ENCODE measurements around the gene ZNF654.

The ZNF654 gene

DNA sequence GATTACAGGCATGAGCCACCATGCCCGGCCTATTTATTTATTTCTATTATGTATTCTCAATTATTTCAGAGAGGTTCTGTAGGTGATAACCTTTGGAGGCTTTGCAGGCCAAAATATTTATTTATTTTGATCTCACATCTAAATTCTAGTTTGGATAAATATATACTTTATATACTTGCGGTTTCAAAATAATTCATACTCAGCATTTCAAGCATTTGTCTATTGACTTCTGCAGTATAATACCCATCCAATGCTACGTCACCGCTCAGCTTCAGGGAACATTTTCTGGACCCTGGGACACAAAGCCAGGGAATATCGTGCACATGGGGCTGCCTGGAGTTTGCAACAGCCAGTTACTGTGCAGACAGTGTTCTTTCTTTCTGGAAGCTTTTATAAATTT lies 22.8 kb upstream of the ZNF654 start:
- Histone ChIP-seq H2AFZ (ENCODE audit: low read length) (no peak overlapping the region), H3K27ac (ENCODE audit: low read length) (no peak overlapping the region), H3K4me1 (ENCODE audit: low read length) (peaks cover 5% of the 10 kb centered on the region; the same call in 1 of the 2 replicates), H3K36me3 (replicated peaks; ENCODE audit: insufficient read depth, low read length) (no peaks in the 10 kb centered on the region), H3K9me2 (replicated peaks; ENCODE audit: insufficient read depth, low read length) (no peaks in the 10 kb centered on the region), H3K4me3 (ENCODE audit: low read length) (no peak overlapping the region), H3K9me3 (replicated peaks; ENCODE audit: insufficient read depth, low read length) (no peaks in the 10 kb centered on the region), H3K79me2 (ENCODE audit: low read length) (no peaks in the 10 kb centered on the region), H3K27me3 (replicated peaks; ENCODE audit: insufficient read depth, low read length) (no peaks in the 10 kb centered on the region), H3K9ac (ENCODE audit: low read length) (no peak overlapping the region), H4K20me1 (ENCODE audit: insufficient read depth, low read length) (no peaks in the 10 kb centered on the region), H3K4me2 (ENCODE audit: low read depth, low read length) (no peak overlapping the region), H3F3A (ENCODE audit: insufficient read depth, low read length) (peaks cover 5% of the 10 kb centered on the region; the same call in 1 of the 2 replicates)
- TF ChIP-seq, protein P1, sequence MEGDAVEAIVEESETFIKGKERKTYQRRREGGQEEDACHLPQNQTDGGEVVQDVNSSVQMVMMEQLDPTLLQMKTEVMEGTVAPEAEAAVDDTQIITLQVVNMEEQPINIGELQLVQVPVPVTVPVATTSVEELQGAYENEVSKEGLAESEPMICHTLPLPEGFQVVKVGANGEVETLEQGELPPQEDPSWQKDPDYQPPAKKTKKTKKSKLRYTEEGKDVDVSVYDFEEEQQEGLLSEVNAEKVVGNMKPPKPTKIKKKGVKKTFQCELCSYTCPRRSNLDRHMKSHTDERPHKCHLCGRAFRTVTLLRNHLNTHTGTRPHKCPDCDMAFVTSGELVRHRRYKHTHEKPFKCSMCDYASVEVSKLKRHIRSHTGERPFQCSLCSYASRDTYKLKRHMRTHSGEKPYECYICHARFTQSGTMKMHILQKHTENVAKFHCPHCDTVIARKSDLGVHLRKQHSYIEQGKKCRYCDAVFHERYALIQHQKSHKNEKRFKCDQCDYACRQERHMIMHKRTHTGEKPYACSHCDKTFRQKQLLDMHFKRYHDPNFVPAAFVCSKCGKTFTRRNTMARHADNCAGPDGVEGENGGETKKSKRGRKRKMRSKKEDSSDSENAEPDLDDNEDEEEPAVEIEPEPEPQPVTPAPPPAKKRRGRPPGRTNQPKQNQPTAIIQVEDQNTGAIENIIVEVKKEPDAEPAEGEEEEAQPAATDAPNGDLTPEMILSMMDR (IDR thresholded peaks at IDR 0.05; ENCODE audit: low read length), result no peak
- TF ChIP-seq EZH2 (optimal IDR thresholded peaks at IDR 0.05; ENCODE audit: low read depth, low read length) (no peak), EZH2phosphoT487 (IDR thresholded peaks at IDR 0.05; ENCODE audit: low read length) (no peak)
- no peak for DNase-seq

DNA sequence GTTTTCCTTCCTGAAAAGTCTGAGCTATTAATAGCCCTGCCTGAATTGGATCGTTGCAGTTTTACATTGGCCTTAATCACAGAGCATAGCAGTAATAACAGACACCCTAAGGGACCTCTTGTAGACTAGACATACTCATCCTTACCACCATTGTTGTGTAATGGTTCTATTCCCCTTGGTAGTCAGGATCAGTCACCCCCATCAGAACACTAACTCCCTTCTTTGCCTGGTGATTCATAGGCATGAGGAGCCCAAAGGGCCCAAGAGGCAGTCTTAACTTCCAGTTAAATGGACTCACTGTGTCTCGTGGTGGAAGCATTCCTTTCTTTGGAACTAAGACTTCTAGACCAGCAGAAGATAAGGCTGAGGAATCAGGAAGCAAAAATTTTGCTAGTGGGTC lies 20.5 kb upstream of the ZNF654 start:
- Histone ChIP-seq H3K4me1 (ENCODE audit: low read length) (no peaks in the 10 kb centered on the region), H3K4me2 (ENCODE audit: low read depth, low read length) (no peak overlapping the region), H3F3A (ENCODE audit: insufficient read depth, low read length) (no peaks in the 10 kb centered on the region), H3K9me2 (replicated peaks; ENCODE audit: insufficient read depth, low read length) (no peaks in the 10 kb centered on the region), H3K27ac (ENCODE audit: low read length) (no peak overlapping the region), H3K9me3 (replicated peaks; ENCODE audit: insufficient read depth, low read length) (no peaks in the 10 kb centered on the region), H3K4me3 (ENCODE audit: low read length) (no peak overlapping the region), H3K9ac (ENCODE audit: low read length) (no peak overlapping the region), H3K79me2 (ENCODE audit: low read length) (no peaks in the 10 kb centered on the region), H4K20me1 (ENCODE audit: insufficient read depth, low read length) (no peaks in the 10 kb centered on the region), H3K27me3 (replicated peaks; ENCODE audit: insufficient read depth, low read length) (no peaks in the 10 kb centered on the region), H2AFZ (ENCODE audit: low read length) (no peak overlapping the region), H3K36me3 (replicated peaks; ENCODE audit: insufficient read depth, low read length) (no peaks in the 10 kb centered on the region)
- TF ChIP-seq EZH2 (optimal IDR thresholded peaks at IDR 0.05; ENCODE audit: low read depth, low read length) (no peak), EZH2phosphoT487 (IDR thresholded peaks at IDR 0.05; ENCODE audit: low read length) (no peak)
- TF ChIP-seq, protein P1 (IDR thresholded peaks at IDR 0.05; ENCODE audit: low read length), result no peak
- DNase-seq, result no peak

DNA sequence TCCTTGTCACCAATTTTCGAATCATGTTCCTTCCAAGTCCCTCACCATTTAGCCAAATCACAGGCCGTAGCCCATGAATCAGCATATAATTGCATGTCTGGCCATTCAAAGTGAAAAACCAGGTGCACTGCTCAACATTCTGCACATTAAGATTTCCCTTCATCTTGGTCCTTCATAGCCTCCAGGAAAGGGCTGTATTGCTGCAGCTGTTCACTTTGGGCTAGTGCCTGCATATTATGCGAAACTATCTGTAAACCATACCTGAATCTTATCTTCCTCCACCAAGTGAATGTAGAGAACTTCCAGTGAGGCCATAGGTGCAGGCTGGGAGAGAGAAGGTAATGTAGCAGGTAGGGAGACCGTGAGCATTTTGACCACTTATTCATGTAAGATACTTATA lies 18.5 kb upstream of the ZNF654 start:
- Histone ChIP-seq H3K4me1 (ENCODE audit: low read length) (no peaks in the 10 kb centered on the region), H3K36me3 (replicated peaks; ENCODE audit: insufficient read depth, low read length) (no peaks in the 10 kb centered on the region), H3K9ac (ENCODE audit: low read length) (no peak overlapping the region), H2AFZ (ENCODE audit: low read length) (no peak overlapping the region), H3K79me2 (ENCODE audit: low read length) (no peaks in the 10 kb centered on the region), H3K9me2 (replicated peaks; ENCODE audit: insufficient read depth, low read length) (no peaks in the 10 kb centered on the region), H3K27me3 (replicated peaks; ENCODE audit: insufficient read depth, low read length) (no peaks in the 10 kb centered on the region), H4K20me1 (ENCODE audit: insufficient read depth, low read length) (no peaks in the 10 kb centered on the region), H3K9me3 (replicated peaks; ENCODE audit: insufficient read depth, low read length) (no peaks in the 10 kb centered on the region), H3K27ac (ENCODE audit: low read length) (no peak overlapping the region), H3K4me2 (ENCODE audit: low read depth, low read length) (no peak overlapping the region), H3K4me3 (ENCODE audit: low read length) (no peak overlapping the region), H3F3A (ENCODE audit: insufficient read depth, low read length) (no peaks in the 10 kb centered on the region; the same call in 1 of the 2 replicates)
- DNase-seq, result no peak
- TF ChIP-seq EZH2phosphoT487 (IDR thresholded peaks at IDR 0.05; ENCODE audit: low read length) (no peak), EZH2 (optimal IDR thresholded peaks at IDR 0.05; ENCODE audit: low read depth, low read length) (no peak)
- TF ChIP-seq, protein P1 (IDR thresholded peaks at IDR 0.05; ENCODE audit: low read length), result no peak

Measured in MM.1S (cell line).